ENCODE data around the gene NADSYN1. TPM values are rescaled to one million over a fixed set of nuclear protein-coding genes. Genes with fewer than 3 reads are reported as not detected.

Gene NADSYN1
- polyA plus RNA-seq, 1 donor from 2014 or later: 66.9 TPM

DNA sequence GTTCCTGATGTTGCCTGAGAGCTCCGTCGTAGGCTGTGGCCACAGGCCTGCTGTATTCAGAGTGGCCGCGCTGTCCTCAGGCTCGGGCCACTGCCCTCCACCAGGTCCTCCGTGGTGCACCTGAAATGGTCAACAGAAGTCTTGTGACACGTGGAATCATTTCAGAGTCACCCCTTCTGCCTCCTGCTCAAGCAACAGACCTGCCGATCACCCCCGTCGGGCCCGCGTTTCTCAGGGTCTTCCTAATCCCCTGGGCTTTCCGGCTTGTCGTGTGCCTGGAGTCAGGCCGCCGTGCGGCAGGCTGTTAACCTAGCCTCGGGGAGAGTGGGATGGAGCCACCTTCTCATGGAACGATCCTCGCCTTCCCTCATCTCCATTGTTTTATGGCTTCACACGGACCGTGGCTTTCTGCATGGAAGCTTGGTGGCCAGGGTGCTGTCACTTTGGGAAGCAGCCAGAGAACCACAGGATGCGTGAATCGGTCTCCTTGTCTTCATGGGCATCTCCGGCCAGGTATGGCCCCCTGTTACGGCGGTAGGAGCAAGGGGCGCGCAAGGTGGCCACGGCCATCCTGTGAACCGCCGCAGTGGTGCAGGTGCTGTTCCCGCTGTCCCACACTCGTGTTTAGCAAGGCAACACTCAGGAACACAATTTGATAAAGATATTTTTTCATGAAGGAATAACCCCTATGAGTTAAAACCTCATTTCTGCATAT, 24.1 kb downstream of the NADSYN1 start (continued):
- TF ChIP-seq EP300 (conservative IDR thresholded peaks at IDR 0.05; ENCODE audit: poor library complexity, severe bottlenecking) (no peak), MXI1 (conservative IDR thresholded peaks at IDR 0.05; ENCODE audit: poor library complexity, severe bottlenecking) (no peak), RAD21 (conservative IDR thresholded peaks at IDR 0.05) (no peak), TAF1 (IDR thresholded peaks at IDR 0.05; ENCODE audit: low read depth) (no peak)

DNA sequence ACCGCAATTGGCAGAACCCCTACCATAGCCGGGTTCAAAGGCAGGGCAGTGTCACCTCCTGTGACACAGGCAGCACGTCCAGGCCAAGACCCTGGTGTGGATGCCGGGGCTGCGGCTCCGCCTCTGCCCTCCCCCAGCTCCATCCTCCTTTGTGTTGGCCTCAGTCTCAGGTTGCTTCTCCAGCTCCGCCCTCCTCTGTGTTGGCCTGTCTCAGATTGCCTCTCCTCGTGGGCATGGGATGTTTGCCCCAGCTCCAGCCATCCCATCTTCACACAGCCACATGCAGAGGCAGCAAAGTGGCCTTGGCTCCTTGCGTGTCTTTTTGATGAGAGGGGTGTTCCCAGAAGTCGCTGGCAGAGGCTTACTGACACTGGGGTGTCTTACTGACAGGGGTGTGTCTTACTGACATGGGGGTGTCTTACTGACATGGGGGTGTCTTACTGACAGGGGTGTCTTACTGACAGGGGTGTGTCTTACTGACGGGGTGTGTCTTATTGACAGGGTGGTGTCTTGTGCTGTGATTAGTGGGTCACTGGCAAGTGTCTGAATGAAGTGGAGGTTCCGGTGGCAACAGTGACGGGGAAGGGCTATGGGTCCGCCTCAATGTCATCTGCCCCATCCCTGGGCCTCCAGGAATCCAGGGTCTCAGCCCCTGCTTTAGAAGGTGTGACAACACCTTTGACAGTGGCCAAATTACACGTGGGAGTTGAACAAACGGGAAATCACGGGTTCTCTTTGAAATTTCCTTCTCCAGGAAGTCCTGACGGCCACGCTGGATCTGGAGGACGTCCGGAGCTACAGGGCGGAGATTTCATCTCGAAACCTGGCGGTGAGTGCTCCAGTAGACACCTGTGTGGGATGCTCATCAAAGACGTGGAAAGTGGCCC, 24.9 kb downstream of the NADSYN1 start:
- Histone ChIP-seq H3K79me2 (replicated peaks; ENCODE audit: insufficient read depth, low read length) (no peaks in the 10 kb centered on the region), H3K27ac (ENCODE audit: low read length) (no peak overlapping the region), H3K36me3 (ENCODE audit: insufficient read depth, low read length) (no peaks in the 10 kb centered on the region)

More for the DNA sequence above, 24.9 kb downstream of the NADSYN1 start:
- no peaks in the 10 kb centered on the region for H3K9me2 ChIP-seq (ENCODE audit: insufficient read depth, low read length)
- no peak overlapping the region for H2AFZ ChIP-seq (ENCODE audit: low read depth, low read length)
- H3K4me2 ChIP-seq (ENCODE audit: low read length): no peak overlapping the region
- H3F3A ChIP-seq (ENCODE audit: insufficient read depth, low read length, poor library complexity, severe bottlenecking): no peaks in the 10 kb centered on the region
- TF ChIP-seq EP300 (conservative IDR thresholded peaks at IDR 0.05; ENCODE audit: poor library complexity, severe bottlenecking) (no peak), RAD21 (conservative IDR thresholded peaks at IDR 0.05) (no peak), TAF1 (IDR thresholded peaks at IDR 0.05; ENCODE audit: low read depth) (no peak), MXI1 (conservative IDR thresholded peaks at IDR 0.05; ENCODE audit: poor library complexity, severe bottlenecking) (no peak)
- TF ChIP-seq, protein P1, sequence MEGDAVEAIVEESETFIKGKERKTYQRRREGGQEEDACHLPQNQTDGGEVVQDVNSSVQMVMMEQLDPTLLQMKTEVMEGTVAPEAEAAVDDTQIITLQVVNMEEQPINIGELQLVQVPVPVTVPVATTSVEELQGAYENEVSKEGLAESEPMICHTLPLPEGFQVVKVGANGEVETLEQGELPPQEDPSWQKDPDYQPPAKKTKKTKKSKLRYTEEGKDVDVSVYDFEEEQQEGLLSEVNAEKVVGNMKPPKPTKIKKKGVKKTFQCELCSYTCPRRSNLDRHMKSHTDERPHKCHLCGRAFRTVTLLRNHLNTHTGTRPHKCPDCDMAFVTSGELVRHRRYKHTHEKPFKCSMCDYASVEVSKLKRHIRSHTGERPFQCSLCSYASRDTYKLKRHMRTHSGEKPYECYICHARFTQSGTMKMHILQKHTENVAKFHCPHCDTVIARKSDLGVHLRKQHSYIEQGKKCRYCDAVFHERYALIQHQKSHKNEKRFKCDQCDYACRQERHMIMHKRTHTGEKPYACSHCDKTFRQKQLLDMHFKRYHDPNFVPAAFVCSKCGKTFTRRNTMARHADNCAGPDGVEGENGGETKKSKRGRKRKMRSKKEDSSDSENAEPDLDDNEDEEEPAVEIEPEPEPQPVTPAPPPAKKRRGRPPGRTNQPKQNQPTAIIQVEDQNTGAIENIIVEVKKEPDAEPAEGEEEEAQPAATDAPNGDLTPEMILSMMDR (IDR thresholded peaks at IDR 0.05; ENCODE audit: poor library complexity, severe bottlenecking): no peak
- TF ChIP-seq, protein P2, sequence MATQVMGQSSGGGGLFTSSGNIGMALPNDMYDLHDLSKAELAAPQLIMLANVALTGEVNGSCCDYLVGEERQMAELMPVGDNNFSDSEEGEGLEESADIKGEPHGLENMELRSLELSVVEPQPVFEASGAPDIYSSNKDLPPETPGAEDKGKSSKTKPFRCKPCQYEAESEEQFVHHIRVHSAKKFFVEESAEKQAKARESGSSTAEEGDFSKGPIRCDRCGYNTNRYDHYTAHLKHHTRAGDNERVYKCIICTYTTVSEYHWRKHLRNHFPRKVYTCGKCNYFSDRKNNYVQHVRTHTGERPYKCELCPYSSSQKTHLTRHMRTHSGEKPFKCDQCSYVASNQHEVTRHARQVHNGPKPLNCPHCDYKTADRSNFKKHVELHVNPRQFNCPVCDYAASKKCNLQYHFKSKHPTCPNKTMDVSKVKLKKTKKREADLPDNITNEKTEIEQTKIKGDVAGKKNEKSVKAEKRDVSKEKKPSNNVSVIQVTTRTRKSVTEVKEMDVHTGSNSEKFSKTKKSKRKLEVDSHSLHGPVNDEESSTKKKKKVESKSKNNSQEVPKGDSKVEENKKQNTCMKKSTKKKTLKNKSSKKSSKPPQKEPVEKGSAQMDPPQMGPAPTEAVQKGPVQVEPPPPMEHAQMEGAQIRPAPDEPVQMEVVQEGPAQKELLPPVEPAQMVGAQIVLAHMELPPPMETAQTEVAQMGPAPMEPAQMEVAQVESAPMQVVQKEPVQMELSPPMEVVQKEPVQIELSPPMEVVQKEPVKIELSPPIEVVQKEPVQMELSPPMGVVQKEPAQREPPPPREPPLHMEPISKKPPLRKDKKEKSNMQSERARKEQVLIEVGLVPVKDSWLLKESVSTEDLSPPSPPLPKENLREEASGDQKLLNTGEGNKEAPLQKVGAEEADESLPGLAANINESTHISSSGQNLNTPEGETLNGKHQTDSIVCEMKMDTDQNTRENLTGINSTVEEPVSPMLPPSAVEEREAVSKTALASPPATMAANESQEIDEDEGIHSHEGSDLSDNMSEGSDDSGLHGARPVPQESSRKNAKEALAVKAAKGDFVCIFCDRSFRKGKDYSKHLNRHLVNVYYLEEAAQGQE (IDR thresholded peaks at IDR 0.05; ENCODE audit: borderline replicate concordance): no peak
- H3K27me3 ChIP-seq (ENCODE audit: insufficient read depth, low read depth, low read length): no peaks in the 10 kb centered on the region
- H4K20me1 ChIP-seq (ENCODE audit: insufficient read depth): no peaks in the 10 kb centered on the region
- H3K9ac ChIP-seq (ENCODE audit: low read length): no peak overlapping the region
- no peak overlapping the region for H3K4me3 ChIP-seq (ENCODE audit: low read length)
- H3K9me3 ChIP-seq (ENCODE audit: low read length): no peaks in the 10 kb centered on the region
